Measurements from ENCODE around the gene DGLUCY. TPM values are rescaled to one million over a fixed set of nuclear protein-coding genes. Genes with fewer than 3 reads are reported as not detected.

Gene DGLUCY
- total and polyA plus RNA-seq, 2 of the 13 experiments (the other 11 are each of a cell fraction or from before 2014, with no cell fraction given) = 14.8 to 36.3 TPM

- Histone ChIP-seq H3K4me1 (ENCODE audit: insufficient read depth, low read length) (peaks cover 13% of the 10 kb centered on the region), H3K4me2 (ENCODE audit: low read depth, low read length) (no peak overlapping the region), H3K27ac (ENCODE audit: extremely low read length, insufficient read depth, low read length) (no peak overlapping the region), H3K9ac (ENCODE audit: insufficient read depth, low read depth, low read length) (no peak overlapping the region), H3K79me2 (ENCODE audit: insufficient read depth, low read length) (no peaks in the 10 kb centered on the region), H3K27me3 (ENCODE audit: control insufficient read depth in 1 of 2, insufficient read depth in 2 of 2, low read length in 2 of 2) (peaks cover 11 to 54% of the 10 kb centered on the region in 2 experiments), H3K4me3 (replicated peaks in 1 of 3; ENCODE audit: insufficient read depth in 1 of 3, low read depth in 2 of 3, low read length in 3 of 3) (no peak overlapping the region), H3K9me3 (ENCODE audit: low read length) (no peaks in the 10 kb centered on the region), H3K36me3 (replicated peaks in 1 of 2; ENCODE audit: control insufficient read depth in 1 of 2, insufficient read depth in 2 of 2, low read length in 2 of 2) (no peaks in the 10 kb centered on the region), H4K20me1 (ENCODE audit: insufficient read depth, low read length) (no peaks in the 10 kb centered on the region), H2AFZ (ENCODE audit: low read length) (no peak overlapping the region)
- ChIA-PET POLR2A (no interaction called here), CTCF (ENCODE audit: low intra/inter-chr PET ratio, low total read pairs) (no interaction called here)
- no TSS peak for BruUV-seq (replicated peaks)
- in situ Hi-C loops (cut with HindIII; ENCODE audit: extremely low pct_ligation_motif_present, low pct_unique_long_range_greater_than_20kb) (no loop called here), intact Hi-C loops (cut with micrococcal nuclease; ENCODE audit: unreplicated experiment) (no loop called here)
- 65% methylated on average over 1 of the region's 1 CpG for WGBS (ENCODE audit: low lambda C conversion rate)
- FAIRE-seq (no peak), ATAC-seq (no peak), DNase-seq (ENCODE audit: low spot score) (no peak)
- TF ChIP-seq SETDB1 (CRISPR knock-in tag; IDR thresholded peaks at IDR 0.05; ENCODE audit: borderline replicate concordance) (no peak), KDM1A (CRISPR knock-in tag; IDR thresholded peaks at IDR 0.05) (no peak)
Observed at GRCh38 chr14:91256661-91257060, 142.8 kb downstream of the DGLUCY start.

GRCh38 chr14:91257328-91258010, 143.6 kb downstream of the DGLUCY start:
- in situ Hi-C loops (cut with HindIII; ENCODE audit: extremely low pct_ligation_motif_present, low pct_unique_long_range_greater_than_20kb) = no loop called here
- FAIRE-seq (no peak), DNase-seq (ENCODE audit: low spot score) (no peak)
- no peak for TF ChIP-seq TP53 (CRISPR knock-in tag; conservative IDR thresholded peaks at IDR 0.05)
- no peak for TF ChIP-seq RBFOX2 (IDR thresholded peaks at IDR 0.05; ENCODE audit: low read depth, low read length)
- no peak for TF ChIP-seq HNRNPUL1 (IDR thresholded peaks at IDR 0.05; ENCODE audit: low read depth, low read length)
- TF ChIP-seq MIXL1 (CRISPR knock-in tag; IDR thresholded peaks at IDR 0.05) = no peak
- TF ChIP-seq NONO (IDR thresholded peaks at IDR 0.05) = no peak
- no peak for TF ChIP-seq NONO (CRISPR knock-in tag; conservative IDR thresholded peaks at IDR 0.05)
- TF ChIP-seq ZNF44 (CRISPR knock-in tag; IDR thresholded peaks at IDR 0.05) = no peak
- TF ChIP-seq ZNF850 (CRISPR knock-in tag; conservative IDR thresholded peaks at IDR 0.05) = no peak
- TF ChIP-seq ARNT (IDR thresholded peaks at IDR 0.05) = no peak
- TF ChIP-seq, protein P1, sequence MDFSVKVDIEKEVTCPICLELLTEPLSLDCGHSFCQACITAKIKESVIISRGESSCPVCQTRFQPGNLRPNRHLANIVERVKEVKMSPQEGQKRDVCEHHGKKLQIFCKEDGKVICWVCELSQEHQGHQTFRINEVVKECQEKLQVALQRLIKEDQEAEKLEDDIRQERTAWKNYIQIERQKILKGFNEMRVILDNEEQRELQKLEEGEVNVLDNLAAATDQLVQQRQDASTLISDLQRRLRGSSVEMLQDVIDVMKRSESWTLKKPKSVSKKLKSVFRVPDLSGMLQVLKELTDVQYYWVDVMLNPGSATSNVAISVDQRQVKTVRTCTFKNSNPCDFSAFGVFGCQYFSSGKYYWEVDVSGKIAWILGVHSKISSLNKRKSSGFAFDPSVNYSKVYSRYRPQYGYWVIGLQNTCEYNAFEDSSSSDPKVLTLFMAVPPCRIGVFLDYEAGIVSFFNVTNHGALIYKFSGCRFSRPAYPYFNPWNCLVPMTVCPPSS (IDR thresholded peaks at IDR 0.05) = no peak
- TF ChIP-seq, protein P2, sequence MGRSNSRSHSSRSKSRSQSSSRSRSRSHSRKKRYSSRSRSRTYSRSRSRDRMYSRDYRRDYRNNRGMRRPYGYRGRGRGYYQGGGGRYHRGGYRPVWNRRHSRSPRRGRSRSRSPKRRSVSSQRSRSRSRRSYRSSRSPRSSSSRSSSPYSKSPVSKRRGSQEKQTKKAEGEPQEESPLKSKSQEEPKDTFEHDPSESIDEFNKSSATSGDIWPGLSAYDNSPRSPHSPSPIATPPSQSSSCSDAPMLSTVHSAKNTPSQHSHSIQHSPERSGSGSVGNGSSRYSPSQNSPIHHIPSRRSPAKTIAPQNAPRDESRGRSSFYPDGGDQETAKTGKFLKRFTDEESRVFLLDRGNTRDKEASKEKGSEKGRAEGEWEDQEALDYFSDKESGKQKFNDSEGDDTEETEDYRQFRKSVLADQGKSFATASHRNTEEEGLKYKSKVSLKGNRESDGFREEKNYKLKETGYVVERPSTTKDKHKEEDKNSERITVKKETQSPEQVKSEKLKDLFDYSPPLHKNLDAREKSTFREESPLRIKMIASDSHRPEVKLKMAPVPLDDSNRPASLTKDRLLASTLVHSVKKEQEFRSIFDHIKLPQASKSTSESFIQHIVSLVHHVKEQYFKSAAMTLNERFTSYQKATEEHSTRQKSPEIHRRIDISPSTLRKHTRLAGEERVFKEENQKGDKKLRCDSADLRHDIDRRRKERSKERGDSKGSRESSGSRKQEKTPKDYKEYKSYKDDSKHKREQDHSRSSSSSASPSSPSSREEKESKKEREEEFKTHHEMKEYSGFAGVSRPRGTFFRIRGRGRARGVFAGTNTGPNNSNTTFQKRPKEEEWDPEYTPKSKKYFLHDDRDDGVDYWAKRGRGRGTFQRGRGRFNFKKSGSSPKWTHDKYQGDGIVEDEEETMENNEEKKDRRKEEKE (IDR thresholded peaks at IDR 0.05) = no peak
- TF ChIP-seq ZNF761 (CRISPR knock-in tag; conservative IDR thresholded peaks at IDR 0.05) = no peak
- TF ChIP-seq NFIB (CRISPR knock-in tag; IDR thresholded peaks at IDR 0.05; ENCODE audit: borderline replicate concordance) = no peak
- no peak for TF ChIP-seq ATF7 (IDR thresholded peaks at IDR 0.05)
- no peak for TF ChIP-seq ATF7 (CRISPR knock-in tag; IDR thresholded peaks at IDR 0.05)
- TF ChIP-seq ZNF138 (CRISPR knock-in tag; IDR thresholded peaks at IDR 0.05; ENCODE audit: low read depth) = no peak

More at GRCh38 chr14:91257328-91258010, 143.6 kb downstream of the DGLUCY start:
- Histone ChIP-seq H3K27ac (ENCODE audit: extremely low read length, insufficient read depth, low read length) (no peak overlapping the region), H3K79me2 (ENCODE audit: insufficient read depth, low read length) (no peaks in the 10 kb centered on the region), H3K4me3 (replicated peaks in 1 of 3; ENCODE audit: insufficient read depth in 1 of 3, low read depth in 2 of 3, low read length in 3 of 3) (no peak overlapping the region), H4K20me1 (ENCODE audit: insufficient read depth, low read length) (no peaks in the 10 kb centered on the region), H3K36me3 (replicated peaks in 1 of 2; ENCODE audit: control insufficient read depth in 1 of 2, insufficient read depth in 2 of 2, low read length in 2 of 2) (no peaks in the 10 kb centered on the region), H3K4me1 (ENCODE audit: insufficient read depth, low read length) (peaks cover 13% of the 10 kb centered on the region), H3K27me3 (ENCODE audit: control insufficient read depth in 1 of 2, insufficient read depth in 2 of 2, low read length in 2 of 2) (peaks cover 11 to 48% of the 10 kb centered on the region in 2 experiments), H3K9me3 (ENCODE audit: low read length) (no peaks in the 10 kb centered on the region), H3K9ac (ENCODE audit: insufficient read depth, low read depth, low read length) (no peak overlapping the region), H3K4me2 (ENCODE audit: low read depth, low read length) (no peak overlapping the region), H2AFZ (ENCODE audit: low read length) (no peak overlapping the region)
- intact Hi-C loops (cut with micrococcal nuclease; ENCODE audit: unreplicated experiment) = no loop called here
- no peak for ATAC-seq
- CTCF ChIA-PET (ENCODE audit: low intra/inter-chr PET ratio, low total read pairs) = no interaction called here
- POLR2A ChIA-PET = no interaction called here
- BruUV-seq (replicated peaks) = no TSS peak
- 11% methylated on average over 8 of the region's 8 CpGs for WGBS (ENCODE audit: low lambda C conversion rate)

All from HepG2 (cell line).